GM23338 (cell line): ENCODE results near the gene ERBB3. TPM values are rescaled to one million over a fixed set of nuclear protein-coding genes. Genes with fewer than 3 reads are reported as not detected.

Experiments
- ATAC-seq: fragments of 200-7000 bp; cut with Tn5 transposase; 3 replicates; pipeline ENCODE4 v1.9.1; 2020
- DNase-seq: peaks from one replicate; pipeline ENCODE4 v3.0.0-alpha.2; 2015; ENCODE audit warnings: low spot score
- H2AFZ ChIP-seq: fragments of 200-600 bp; sonication (generic); 2 replicates; pipeline ENCODE4 v1.8.0; 2016; ENCODE audit warnings: antibody characterized with exemption, mild to moderate bottlenecking, moderate library complexity
- H3F3A ChIP-seq: fragments of 200-600 bp; sonication (generic); replicated peaks from 2 replicates; pipeline ENCODE4 v1.8.0; 2017; ENCODE audit warnings: antibody characterized with exemption, mixed run types, low read depth
- H3K27ac ChIP-seq: fragments of 200-600 bp; sonication (generic); 2 replicates; pipeline ENCODE4 v1.6.1; 2016; ENCODE audit warnings: low read depth
- H3K27me3 ChIP-seq: fragments of 200-600 bp; sonication (generic); 2 replicates; pipeline ENCODE4 v1.8.0; 2016; ENCODE audit warnings: mild to moderate bottlenecking, mixed run types, moderate library complexity; ENCODE audit not compliant: insufficient read depth
- H3K36me3 ChIP-seq: fragments of 200-600 bp; sonication (generic); 2 replicates; pipeline ENCODE4 v1.8.0; 2016; ENCODE audit warnings: mild to moderate bottlenecking; ENCODE audit not compliant: insufficient read depth
- H3K4me1 ChIP-seq: fragments of 200-600 bp; sonication (generic); 2 replicates; pipeline ENCODE4 v1.8.0; 2016; ENCODE audit warnings: mild to moderate bottlenecking, moderate library complexity; ENCODE audit not compliant: insufficient read depth
- H3K4me2 ChIP-seq: fragments of 200-600 bp; sonication (generic); 2 replicates; pipeline ENCODE4 v1.7.1; 2017; ENCODE audit warnings: mixed run types
- H3K4me3 ChIP-seq: fragments of 200-600 bp; sonication (generic); 2 replicates; pipeline ENCODE4 v1.6.1; 2016; ENCODE audit warnings: mixed run types
- H3K79me2 ChIP-seq: fragments of 200-600 bp; sonication (generic); replicated peaks from 2 replicates; pipeline ENCODE4 v1.8.0; 2017; ENCODE audit warnings: mild to moderate bottlenecking; ENCODE audit not compliant: insufficient read depth
- H3K9me2 ChIP-seq: fragments of 200-600 bp; sonication (generic); 2 replicates; pipeline ENCODE4 v1.8.0; 2017; ENCODE audit not compliant: insufficient read depth
- H4K20me1 ChIP-seq: fragments of 200-600 bp; sonication (generic); replicated peaks from 2 replicates; pipeline ENCODE4 v1.8.0; 2017; ENCODE audit warnings: mild to moderate bottlenecking; ENCODE audit not compliant: insufficient read depth
- H3K27ac Mint-ChIP-seq: 2 replicates; pipeline ENCODE4 v1.8.0; 2020; ENCODE audit warnings: inconsistent platforms, mild to moderate bottlenecking, moderate library complexity, mixed read lengths
- H3K27me3 Mint-ChIP-seq: 3 replicates; pipeline ENCODE4 v1.8.0; 2022; ENCODE audit warnings: low read depth, mild to moderate bottlenecking, moderate library complexity, mixed read lengths, inconsistent platforms; ENCODE audit not compliant: insufficient read depth, poor library complexity
- H3K36me3 Mint-ChIP-seq: 3 replicates; pipeline ENCODE4 v1.8.0; 2021; ENCODE audit warnings: low read depth, mild to moderate bottlenecking, inconsistent platforms, moderate library complexity, mixed read lengths
- H3K4me1 Mint-ChIP-seq: 3 replicates; pipeline ENCODE4 v1.8.0; 2020; ENCODE audit warnings: mild to moderate bottlenecking, inconsistent platforms, mixed read lengths
- H3K4me3 Mint-ChIP-seq: 3 replicates; pipeline ENCODE4 v1.8.0; 2021; ENCODE audit warnings: moderate library complexity, mild to moderate bottlenecking, inconsistent platforms, mixed read lengths
- H3K9me3 Mint-ChIP-seq: 3 replicates; pipeline ENCODE4 v1.8.0; 2020; ENCODE audit warnings: moderate library complexity, mild to moderate bottlenecking, inconsistent platforms, mixed read lengths
- CREB1 ChIP-seq: fragments of 250-450 bp; sonication (Bioruptor Pico); IDR thresholded peaks from 2 replicates; pipeline ENCODE4 v1.5.0; 2020; ENCODE audit warnings: low read depth, mild to moderate bottlenecking, moderate library complexity
- CTCF ChIP-seq, 2 experiments: fragments of 200-600 bp in 1 of 2; sonication (generic) in 1 of 2; conservative IDR thresholded peaks; 2 replicates each; pipeline versions ENCODE4 v1.5.1 to v1.6.1; 2016 to 2017; ENCODE audit warnings: antibody characterized with exemption in 2 of 2, low read depth in 2 of 2, mild to moderate bottlenecking in 2 of 2, moderate library complexity in 1 of 2
- EZH2 ChIP-seq: fragments of 200-600 bp; sonication (generic); IDR thresholded peaks from one replicate; pipeline ENCODE4 v1.8.0; 2017; ENCODE audit warnings: antibody characterized with exemption, mild to moderate bottlenecking, low read depth; ENCODE audit not compliant: unreplicated experiment
- EZH2phosphoT487 ChIP-seq: fragments of 200-600 bp; sonication (generic); IDR thresholded peaks from one replicate; pipeline ENCODE4 v1.8.1; 2018; ENCODE audit warnings: antibody characterized with exemption; ENCODE audit not compliant: unreplicated experiment
- JUNB ChIP-seq: IDR thresholded peaks from one replicate; pipeline ENCODE4 v1.6.1; 2016; ENCODE audit warnings: antibody characterized with exemption; ENCODE audit not compliant: unreplicated experiment
- NANOG ChIP-seq: IDR thresholded peaks from 2 replicates; pipeline ENCODE4 v1.6.1; 2016; ENCODE audit warnings: antibody characterized with exemption, borderline replicate concordance
- POLR2AphosphoS5 ChIP-seq: IDR thresholded peaks from 2 replicates; pipeline ENCODE4 v1.6.1; 2016; ENCODE audit warnings: antibody characterized with exemption, low read depth
- REST ChIP-seq: IDR thresholded peaks from one replicate; pipeline ENCODE4 v1.6.1; 2018; ENCODE audit warnings: antibody characterized with exemption; ENCODE audit not compliant: unreplicated experiment
- STAT1 ChIP-seq: IDR thresholded peaks from one replicate; pipeline ENCODE4 v1.6.1; 2016; ENCODE audit warnings: antibody characterized with exemption; ENCODE audit not compliant: unreplicated experiment
- ZNF114 ChIP-seq: fragments of 250-450 bp; sonication (Bioruptor Pico); IDR thresholded peaks from 2 replicates; pipeline ENCODE4 v1.5.0; 2020; ENCODE audit warnings: mild to moderate bottlenecking, moderate library complexity
- ZNF331 ChIP-seq: fragments of 250-450 bp; sonication (Bioruptor Pico); IDR thresholded peaks from 2 replicates; pipeline ENCODE4 v1.5.0; 2020; ENCODE audit warnings: low read depth, mild to moderate bottlenecking, moderate library complexity
- polyA plus RNA-seq: library from polyadenylated mRNA; unstranded; fragments of >200 nt; fragmentation: Nextera tagmentation; extraction: Ambion mirVana; gene quantifications from 2 replicates; pipeline ENCODE4 v1.2.1, GENCODE V29; 2016
- total RNA-seq: library from RNA; depleted of rRNA; stranded (reverse); fragments of >200 nt; shearing (Covaris generic); gene quantifications from 2 replicates; pipeline ENCODE4 v1.2.3, GENCODE V29; 2014
- TF ChIP-seq, protein P1 (sequence below): IDR thresholded peaks from 2 replicates; pipeline ENCODE4 v1.6.1; 2016; ENCODE audit warnings: antibody characterized with exemption
- TF ChIP-seq, protein P2 (sequence below): fragments of 250-450 bp; sonication (Bioruptor Pico); IDR thresholded peaks from 2 replicates; pipeline ENCODE4 v1.5.0; 2020; ENCODE audit warnings: mild to moderate bottlenecking, moderate library complexity

Gene ERBB3
- total and polyA plus RNA-seq, 2 experiments from 2014 or later: 21.0 to 54.4 TPM

- H3K4me1 ChIP-seq: no peaks in the 10 kb centered on the region
- no peaks in the 10 kb centered on the region for H3K9me3 Mint-ChIP-seq
- no peaks in the 10 kb centered on the region for H4K20me1 ChIP-seq
- H2AFZ ChIP-seq: no peak overlapping the region
- no peaks in the 10 kb centered on the region for H3K79me2 ChIP-seq
- peaks cover 6% of the 10 kb centered on the region for H3K27me3 Mint-ChIP-seq
- TF ChIP-seq ZNF114 (CRISPR knock-in tag) (no peak), ZNF331 (CRISPR knock-in tag) (no peak), NANOG (no peak), POLR2AphosphoS5 (no peak), CTCF (conservative IDR thresholded peaks at IDR 0.05; ENCODE audit: low read depth in 2 of 2) (no peak), EZH2phosphoT487 (no peak), REST (no peak), EZH2 (no peak), CREB1 (CRISPR knock-in tag) (no peak), JUNB (no peak), STAT1 (no peak)
- TF ChIP-seq, protein P1, sequence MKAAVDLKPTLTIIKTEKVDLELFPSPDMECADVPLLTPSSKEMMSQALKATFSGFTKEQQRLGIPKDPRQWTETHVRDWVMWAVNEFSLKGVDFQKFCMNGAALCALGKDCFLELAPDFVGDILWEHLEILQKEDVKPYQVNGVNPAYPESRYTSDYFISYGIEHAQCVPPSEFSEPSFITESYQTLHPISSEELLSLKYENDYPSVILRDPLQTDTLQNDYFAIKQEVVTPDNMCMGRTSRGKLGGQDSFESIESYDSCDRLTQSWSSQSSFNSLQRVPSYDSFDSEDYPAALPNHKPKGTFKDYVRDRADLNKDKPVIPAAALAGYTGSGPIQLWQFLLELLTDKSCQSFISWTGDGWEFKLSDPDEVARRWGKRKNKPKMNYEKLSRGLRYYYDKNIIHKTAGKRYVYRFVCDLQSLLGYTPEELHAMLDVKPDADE: no peak
- TF ChIP-seq, protein P2, sequence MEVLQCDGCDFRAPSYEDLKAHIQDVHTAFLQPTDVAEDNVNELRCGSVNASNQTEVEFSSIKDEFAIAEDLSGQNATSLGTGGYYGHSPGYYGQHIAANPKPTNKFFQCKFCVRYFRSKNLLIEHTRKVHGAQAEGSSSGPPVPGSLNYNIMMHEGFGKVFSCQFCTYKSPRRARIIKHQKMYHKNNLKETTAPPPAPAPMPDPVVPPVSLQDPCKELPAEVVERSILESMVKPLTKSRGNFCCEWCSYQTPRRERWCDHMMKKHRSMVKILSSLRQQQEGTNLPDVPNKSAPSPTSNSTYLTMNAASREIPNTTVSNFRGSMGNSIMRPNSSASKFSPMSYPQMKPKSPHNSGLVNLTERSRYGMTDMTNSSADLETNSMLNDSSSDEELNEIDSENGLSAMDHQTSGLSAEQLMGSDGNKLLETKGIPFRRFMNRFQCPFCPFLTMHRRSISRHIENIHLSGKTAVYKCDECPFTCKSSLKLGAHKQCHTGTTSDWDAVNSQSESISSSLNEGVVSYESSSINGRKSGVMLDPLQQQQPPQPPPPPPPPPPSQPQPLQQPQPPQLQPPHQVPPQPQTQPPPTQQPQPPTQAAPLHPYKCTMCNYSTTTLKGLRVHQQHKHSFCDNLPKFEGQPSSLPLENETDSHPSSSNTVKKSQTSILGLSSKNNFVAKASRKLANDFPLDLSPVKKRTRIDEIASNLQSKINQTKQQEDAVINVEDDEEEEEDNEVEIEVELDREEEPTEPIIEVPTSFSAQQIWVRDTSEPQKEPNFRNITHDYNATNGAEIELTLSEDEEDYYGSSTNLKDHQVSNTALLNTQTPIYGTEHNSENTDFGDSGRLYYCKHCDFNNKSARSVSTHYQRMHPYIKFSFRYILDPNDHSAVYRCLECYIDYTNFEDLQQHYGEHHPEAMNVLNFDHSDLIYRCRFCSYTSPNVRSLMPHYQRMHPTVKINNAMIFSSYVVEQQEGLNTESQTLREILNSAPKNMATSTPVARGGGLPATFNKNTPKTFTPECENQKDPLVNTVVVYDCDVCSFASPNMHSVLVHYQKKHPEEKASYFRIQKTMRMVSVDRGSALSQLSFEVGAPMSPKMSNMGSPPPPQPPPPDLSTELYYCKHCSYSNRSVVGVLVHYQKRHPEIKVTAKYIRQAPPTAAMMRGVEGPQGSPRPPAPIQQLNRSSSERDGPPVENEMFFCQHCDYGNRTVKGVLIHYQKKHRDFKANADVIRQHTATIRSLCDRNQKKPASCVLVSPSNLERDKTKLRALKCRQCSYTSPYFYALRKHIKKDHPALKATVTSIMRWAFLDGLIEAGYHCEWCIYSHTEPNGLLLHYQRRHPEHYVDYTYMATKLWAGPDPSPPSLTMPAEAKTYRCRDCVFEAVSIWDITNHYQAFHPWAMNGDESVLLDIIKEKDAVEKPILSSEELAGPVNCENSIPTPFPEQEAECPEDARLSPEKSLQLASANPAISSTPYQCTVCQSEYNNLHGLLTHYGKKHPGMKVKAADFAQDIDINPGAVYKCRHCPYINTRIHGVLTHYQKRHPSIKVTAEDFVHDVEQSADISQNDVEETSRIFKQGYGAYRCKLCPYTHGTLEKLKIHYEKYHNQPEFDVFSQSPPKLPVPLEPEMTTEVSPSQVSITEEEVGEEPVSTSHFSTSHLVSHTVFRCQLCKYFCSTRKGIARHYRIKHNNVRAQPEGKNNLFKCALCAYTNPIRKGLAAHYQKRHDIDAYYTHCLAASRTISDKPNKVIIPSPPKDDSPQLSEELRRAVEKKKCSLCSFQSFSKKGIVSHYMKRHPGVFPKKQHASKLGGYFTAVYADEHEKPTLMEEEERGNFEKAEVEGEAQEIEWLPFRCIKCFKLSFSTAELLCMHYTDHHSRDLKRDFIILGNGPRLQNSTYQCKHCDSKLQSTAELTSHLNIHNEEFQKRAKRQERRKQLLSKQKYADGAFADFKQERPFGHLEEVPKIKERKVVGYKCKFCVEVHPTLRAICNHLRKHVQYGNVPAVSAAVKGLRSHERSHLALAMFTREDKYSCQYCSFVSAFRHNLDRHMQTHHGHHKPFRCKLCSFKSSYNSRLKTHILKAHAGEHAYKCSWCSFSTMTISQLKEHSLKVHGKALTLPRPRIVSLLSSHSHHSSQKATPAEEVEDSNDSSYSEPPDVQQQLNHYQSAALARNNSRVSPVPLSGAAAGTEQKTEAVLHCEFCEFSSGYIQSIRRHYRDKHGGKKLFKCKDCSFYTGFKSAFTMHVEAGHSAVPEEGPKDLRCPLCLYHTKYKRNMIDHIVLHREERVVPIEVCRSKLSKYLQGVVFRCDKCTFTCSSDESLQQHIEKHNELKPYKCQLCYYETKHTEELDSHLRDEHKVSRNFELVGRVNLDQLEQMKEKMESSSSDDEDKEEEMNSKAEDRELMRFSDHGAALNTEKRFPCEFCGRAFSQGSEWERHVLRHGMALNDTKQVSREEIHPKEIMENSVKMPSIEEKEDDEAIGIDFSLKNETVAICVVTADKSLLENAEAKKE: no peak
- peak overlapping the region; percentile 50; the same call in 1 of the 2 replicates for H3K27ac ChIP-seq
- H3K4me2 ChIP-seq: no peak overlapping the region
- H3K4me3 ChIP-seq: no peak overlapping the region
- no peak overlapping the region for H3K27ac Mint-ChIP-seq
- no peak overlapping the region for H3K4me3 Mint-ChIP-seq
- H3K27me3 ChIP-seq: no peaks in the 10 kb centered on the region
- DNase-seq (no peak), ATAC-seq (no peak)
- no peaks in the 10 kb centered on the region for H3K9me2 ChIP-seq
- 0 out of 2 replicates have a peak, but pooled peaks cover 7% of the 10 kb centered on the region for H3F3A ChIP-seq
- H3K36me3 Mint-ChIP-seq: no peaks in the 10 kb centered on the region
- H3K36me3 ChIP-seq: no peaks in the 10 kb centered on the region
- no peaks in the 10 kb centered on the region for H3K4me1 Mint-ChIP-seq
Observed at GRCh38 chr12:56062996-56063395, 17.0 kb upstream of the ERBB3 start.
